ENCODE results near the gene ZNF133.
"Not testable (repeated sequence)": the region's sequence is repeated elsewhere in the genome, so short reads cannot be mapped to it uniquely, and the experiment has no call there.

ZNF133 gene

GRCh38 chr20:18287915-18288748 lies at the start of gene ZNF133:
Gene ZNF133, plus strand, starts transcription at chr20:18288527. Its CDS starts 17,160 bp downstream, at chr20:18305687.
- peak; percentile 90 to 99 (median 99) for DNase-seq

DNA sequence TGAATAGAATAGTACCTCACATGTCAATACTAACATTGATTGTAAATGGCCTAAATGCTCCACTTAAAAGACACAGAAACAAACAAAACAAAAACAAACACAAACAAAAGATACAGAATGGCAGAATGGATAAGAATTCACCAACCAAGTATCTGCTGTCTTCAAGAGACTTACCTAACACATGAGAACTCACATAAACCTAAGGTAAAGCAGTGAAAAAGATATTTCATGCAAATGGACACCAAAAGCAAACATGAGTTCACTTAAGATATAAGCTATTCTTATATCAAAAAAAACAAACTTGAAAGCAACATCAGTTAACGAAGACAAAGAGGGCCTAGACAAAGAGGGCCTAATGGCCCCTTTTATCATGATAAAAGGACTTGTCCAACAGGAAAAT lies 47.3 kb upstream of the ZNF133 start:
- DNase-seq: no peak

DNA sequence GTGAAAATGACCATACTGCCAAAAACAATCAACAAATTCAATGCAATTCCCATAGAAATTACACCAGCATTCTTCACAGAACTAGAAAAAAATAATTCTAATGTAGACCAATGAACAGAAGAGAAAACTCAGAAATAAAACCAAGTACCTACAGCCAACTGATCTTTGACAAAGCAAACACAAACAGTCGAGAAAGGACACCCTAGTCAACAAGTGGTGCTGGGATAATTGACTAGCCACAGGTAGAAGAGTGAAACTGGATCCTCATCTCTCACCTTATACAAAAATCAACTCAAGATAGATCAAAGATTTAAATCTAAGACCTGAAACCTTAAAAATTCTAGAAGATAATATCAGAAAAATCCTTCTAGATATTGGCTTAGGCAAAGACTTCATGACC lies 44.5 kb upstream of the ZNF133 start:
- DNase-seq: peak in 1 of 3 experiments; percentile 13

GRCh38 chr20:18248545-18248944 lies 39.8 kb upstream of the ZNF133 start:
- DNase-seq: not testable (repeated sequence)

- no peak for DNase-seq
Observed at GRCh38 chr20:18250217-18250616, 38.1 kb upstream of the ZNF133 start.

DNA sequence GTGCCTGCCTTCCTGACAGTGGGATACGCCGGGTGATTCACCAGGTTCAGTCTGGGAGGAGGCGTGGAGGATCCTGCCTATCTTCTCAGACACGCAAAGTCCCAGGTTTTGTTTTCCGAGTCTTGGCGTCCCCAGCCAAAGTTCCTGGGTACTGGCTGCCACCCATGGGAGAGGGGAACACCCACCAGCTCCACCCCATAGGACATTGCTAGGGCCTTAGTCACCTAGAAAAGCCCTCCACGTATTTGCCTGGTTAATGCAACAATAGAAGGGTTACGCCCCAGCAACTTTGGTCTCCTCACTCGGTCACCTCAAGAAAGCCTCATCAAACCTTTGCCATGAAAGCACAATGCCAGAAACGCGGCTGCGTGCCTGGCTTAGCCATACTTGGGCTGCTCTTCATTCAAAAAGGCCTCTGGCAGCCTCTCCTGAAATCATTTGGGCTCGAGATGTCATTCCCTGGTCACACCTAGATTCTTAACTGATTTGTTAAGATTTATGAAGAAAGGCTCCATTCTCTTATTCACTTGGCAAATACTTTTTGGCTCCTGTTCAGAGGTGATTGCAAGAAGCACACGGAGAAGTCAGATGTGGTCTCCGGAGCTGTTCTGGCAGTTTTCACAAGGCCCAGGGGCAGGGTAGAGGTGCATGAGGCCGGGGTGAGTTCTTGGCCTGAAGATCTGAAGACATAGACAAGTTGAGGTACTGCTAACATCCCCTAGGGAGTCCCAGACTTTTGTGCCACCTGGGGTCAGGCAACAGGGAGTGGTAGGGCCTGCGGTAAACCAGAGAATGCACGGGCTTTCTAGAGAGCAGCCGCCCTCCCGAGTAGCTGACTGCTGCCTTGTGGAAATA lies 35.5 kb upstream of the ZNF133 start:
- no peak for DNase-seq

DNA sequence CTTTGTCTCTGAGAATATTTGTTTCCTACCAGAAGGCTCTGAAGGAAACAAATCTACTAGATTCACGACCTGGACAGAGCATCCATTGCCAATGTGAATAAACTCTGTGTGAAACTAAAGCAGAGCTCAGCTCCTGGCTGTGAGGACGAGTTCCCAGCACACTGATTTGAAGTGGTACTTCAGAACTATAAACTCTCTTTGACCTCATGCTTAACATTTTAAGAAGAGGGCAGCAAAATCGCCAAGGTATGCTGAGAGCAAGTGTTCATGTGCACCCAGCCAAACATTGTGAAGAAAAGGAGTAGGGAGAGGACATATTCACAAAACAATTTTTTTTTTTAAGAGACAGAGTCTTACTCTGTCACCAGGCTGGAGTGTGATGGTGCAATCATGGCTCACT lies 33.7 kb upstream of the ZNF133 start:
- no peak for DNase-seq

DNA sequence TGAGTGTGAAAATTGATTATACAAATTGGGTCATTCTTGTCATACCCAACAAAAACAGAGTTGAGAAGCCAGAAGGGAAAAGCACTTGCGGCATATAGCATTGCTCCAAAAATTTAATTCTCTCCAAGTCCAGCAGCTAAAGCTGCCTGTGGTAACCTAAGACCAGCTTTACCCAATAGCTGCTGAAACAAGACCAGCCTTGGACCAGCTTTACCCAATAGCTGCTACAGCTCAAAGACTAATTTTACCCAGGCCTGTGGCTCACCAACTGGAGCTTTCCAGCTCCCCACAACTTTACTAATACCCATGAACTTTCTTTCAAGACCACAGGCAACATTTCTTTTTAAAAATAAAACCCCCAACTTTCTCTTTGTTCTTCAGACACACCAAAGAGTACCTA lies 32.8 kb upstream of the ZNF133 start:
- DNase-seq: no peak

DNA sequence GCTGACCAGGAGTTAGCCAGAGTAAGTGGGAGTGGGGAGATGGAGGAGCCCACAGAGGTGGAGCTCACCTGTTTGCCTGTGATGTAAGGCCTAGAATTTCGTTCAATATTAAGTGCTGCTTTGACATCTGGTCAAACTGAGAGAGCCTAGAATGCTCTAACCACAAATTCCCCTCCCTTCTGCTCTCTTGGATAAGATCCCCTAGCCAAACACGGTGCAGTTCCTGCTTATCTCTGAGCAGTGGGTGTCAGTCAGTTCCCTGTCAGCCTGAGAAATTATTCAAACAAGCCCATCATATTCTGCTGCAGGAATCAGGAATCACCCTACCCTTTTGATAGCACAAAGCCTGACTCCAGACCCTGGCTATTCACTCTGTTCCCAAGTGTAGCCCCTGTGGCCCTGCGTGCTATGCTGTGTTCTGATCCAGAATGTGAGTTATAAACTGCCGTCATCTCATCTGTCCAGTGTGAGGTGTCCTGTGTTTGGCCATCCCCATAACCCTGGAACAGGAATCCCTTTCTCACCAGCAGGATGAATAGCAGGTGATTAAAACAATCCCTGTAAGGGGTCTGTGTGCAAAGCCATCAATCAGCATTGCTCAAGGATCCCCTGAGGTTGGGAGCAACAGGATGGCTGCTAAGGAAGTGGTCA lies 31.8 kb upstream of the ZNF133 start:
- DNase-seq: no peak

GRCh38 chr20:18258126-18258860 lies 30.0 kb upstream of the ZNF133 start:
- DNase-seq: peak in 1 of 3 experiments; percentile 8

DNA sequence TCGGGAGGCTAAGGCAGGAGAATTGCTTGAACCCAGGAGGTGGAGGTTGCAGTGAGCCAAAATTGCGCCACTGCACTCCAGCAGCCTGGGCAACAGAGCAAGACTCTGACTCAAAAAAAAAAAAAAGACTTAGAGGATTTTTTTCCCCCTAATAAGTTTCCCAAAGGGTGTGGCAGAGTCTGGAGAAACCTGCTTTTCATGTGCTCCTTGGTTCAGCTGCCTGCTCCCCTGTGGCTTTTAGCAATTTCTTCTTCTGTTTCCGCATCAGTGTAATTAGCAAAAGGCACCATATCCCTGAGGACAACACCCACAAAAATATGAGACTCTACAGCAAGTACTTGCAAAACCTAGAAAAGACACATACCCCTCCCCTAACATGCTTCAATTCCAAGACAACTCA lies 28.6 kb upstream of the ZNF133 start:
- DNase-seq: no peak

GRCh38 chr20:18263723-18264122 lies 24.6 kb upstream of the ZNF133 start:
- DNase-seq: no peak

GRCh38 chr20:18265441-18265840 lies 22.9 kb upstream of the ZNF133 start:
- no peak for DNase-seq

- no peak for DNase-seq
Observed at GRCh38 chr20:18266282-18266681, 22.0 kb upstream of the ZNF133 start.

GRCh38 chr20:18267815-18268214 lies 20.5 kb upstream of the ZNF133 start:
- DNase-seq: peak in 2 of 3 experiments; percentile 30 to 73

GRCh38 chr20:18271160-18271559 lies 17.2 kb upstream of the ZNF133 start:
- no peak for DNase-seq

DNA sequence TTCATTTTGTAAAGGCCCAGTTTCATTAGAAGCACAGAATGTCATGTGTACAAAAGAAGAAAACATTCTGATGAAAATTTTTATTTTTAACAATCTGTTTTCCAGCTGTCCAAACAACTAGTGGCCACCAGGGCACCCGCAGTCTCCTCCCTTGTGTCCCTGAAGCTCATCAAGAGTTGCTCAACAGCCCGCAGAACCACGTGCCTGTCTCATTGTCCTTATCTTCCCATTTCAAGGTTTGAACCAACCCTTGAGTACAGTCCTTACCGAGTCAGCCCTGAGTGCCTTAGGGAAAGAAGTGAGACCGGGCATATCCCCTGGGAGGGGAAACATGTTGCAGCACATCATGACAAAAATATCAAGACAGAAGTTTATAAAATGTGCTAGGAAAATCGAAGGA lies 15.9 kb upstream of the ZNF133 start:
- peak in 2 of 3 experiments; percentile 7 to 11 for DNase-seq

- DNase-seq: no peak
Observed at GRCh38 chr20:18273738-18274137, 14.6 kb upstream of the ZNF133 start.

GRCh38 chr20:18275960-18276359 lies 12.4 kb upstream of the ZNF133 start:
- not testable (repeated sequence) for DNase-seq

DNA sequence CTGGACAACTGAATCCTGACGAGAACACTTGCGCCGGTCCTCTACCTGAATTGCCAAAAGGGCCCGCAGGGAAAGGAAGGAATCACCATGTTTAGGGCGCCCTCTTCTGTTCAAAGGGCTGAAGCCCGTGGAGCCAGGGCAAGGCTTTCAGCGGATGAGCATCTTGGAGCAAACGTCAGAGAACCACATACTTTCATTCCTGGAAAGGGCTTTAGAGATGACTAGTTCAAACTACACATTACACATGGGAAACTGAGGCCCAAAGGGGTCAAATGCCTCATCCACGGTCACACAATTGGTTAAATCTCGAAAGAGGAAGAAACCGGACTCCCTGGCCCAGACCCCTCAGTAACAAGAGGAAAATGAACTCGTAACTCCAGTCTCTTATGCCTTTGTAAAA lies 11.5 kb upstream of the ZNF133 start:
- peak; percentile 62 to 90 (median 70) for DNase-seq

DNA sequence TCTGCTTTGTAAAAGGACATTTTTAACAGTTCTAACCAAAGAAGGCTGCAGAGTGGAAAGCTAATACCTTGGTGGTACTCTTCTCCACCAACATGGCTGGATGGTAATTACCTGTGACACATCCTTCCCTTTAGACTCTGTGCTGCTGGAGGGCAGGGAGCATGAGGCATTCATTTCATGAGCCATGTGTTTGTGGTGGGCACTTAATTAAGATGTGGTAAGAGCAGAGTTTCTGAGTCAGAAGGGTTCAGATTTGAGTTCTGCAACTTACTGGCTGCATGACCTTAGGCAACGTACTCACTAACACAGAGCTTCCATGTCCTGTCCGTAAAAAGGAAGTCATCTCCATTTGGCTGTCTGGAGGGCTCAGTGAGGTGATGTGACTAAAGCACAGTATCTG lies 9.1 kb upstream of the ZNF133 start:
- no peak for DNase-seq

DNA sequence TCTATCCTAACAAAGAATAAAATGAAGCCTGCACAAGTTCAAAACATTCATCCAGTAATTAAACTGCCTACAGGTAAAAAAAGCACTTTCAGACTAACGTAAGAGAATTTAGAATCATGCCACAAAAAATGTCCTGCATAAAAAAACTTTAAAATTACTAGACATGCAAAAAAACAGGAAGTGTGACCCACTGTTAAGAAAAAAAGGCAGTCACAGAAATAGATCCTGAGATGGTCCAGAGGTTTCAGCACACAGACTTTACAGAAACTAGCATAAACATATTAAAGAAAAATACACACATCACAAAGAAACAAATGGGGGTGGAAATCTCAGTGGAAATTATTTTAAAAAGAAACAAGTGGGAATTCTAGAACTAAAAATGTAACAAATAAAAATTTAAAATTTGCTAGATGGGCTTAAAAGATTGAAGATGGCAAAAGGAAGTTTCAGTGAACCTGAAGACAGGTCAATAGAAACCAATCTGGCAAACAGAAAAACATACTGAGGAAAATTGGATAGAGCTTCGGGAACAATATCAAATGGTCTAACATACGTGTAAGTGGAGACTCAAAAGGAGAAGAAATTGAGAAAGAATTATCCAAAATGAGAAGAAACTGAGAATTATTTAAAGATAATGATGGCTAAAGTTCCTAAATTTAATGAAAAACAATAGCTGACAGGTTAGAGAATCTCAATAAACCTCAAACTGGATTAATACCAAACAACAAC lies 3.4 kb upstream of the ZNF133 start:
- no peak for DNase-seq

All from NCI-H1417 (cell line).